ENCODE data around the gene OGA. TPM values are rescaled to one million over a fixed set of nuclear protein-coding genes. Genes with fewer than 3 reads are reported as not detected.

The OGA gene
- total and polyA plus RNA-seq, 2 donors (not counting 1 experiment from before 2014, with no cell fraction given), result 128 to 418 TPM

DNA sequence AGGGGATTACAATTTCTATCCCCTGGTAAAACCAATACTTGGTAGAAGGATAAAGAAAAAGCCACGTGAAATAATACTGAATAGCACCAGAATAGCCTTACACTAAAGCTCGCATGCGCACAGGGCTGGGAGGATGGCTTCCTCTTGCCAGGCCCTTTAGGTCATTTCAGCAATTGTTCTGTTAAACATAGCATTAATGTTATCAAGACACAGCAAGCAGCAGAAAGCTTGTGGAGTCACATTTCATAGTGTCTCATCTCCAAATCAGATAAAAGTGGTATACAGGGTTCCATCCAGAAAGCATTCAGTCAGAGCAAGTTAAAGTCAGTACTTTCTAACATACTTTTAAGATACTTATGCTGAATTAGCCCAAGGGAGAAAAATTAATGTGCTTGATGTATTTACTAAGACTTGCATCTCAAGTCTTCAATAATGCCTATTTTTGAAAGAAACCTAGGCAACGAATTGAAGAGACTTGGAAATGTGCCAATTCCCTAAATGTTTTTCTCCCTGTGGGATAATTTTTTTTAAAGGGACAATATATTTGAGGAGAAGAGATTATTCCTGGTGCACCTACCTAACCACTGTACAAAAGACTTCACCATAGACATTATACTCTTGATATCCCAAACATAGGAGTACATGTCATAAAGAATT, 20.7 kb downstream of the OGA start:
- Histone ChIP-seq H4K20me1 (ENCODE audit: control insufficient read depth, insufficient read depth, low read length, poor library complexity, severe bottlenecking) (peaks cover 99% of the 10 kb centered on the region), H3K4me3 (ENCODE audit: control extremely low read depth in 1 of 5, extremely low read depth in 1 of 5, insufficient read depth in 1 of 5, low read depth in 2 of 5, low read length in 4 of 5) (no peak overlapping the region), H3K36me3 (replicated peaks in 1 of 2; ENCODE audit: control extremely low read depth in 1 of 2, control insufficient read depth in 1 of 2, extremely low read depth in 1 of 2, insufficient read depth in 2 of 2, low read length in 1 of 2) (peaks cover 10 to 91% of the 10 kb centered on the region in 2 experiments), H3K9ac (ENCODE audit: low read length) (no peak overlapping the region), H3K9me3 (ENCODE audit: control extremely low read depth in 1 of 3, control insufficient read depth in 2 of 3, insufficient read depth in 1 of 3, low read length in 2 of 3) (no peaks in the 10 kb centered on the region), H3K27ac (ENCODE audit: low read length in 2 of 2) (no peak overlapping the region), H3K27me3 (replicated peaks in 1 of 4; ENCODE audit: control extremely low read depth in 1 of 4, control insufficient read depth in 3 of 4, insufficient read depth in 4 of 4, low read length in 3 of 4) (no peaks in the 10 kb centered on the region), H3K79me2 (ENCODE audit: control insufficient read depth, insufficient read depth, low read length) (peaks cover 67% of the 10 kb centered on the region), H3K4me2 (replicated peaks; ENCODE audit: low read depth, low read length, poor library complexity, severe bottlenecking) (no peak overlapping the region), H2AFZ (ENCODE audit: insufficient read depth, low read depth, low read length, poor library complexity, severe bottlenecking) (no peak overlapping the region), H3K4me1 (ENCODE audit: control insufficient read depth in 2 of 2, insufficient read depth in 2 of 2, low read length in 2 of 2) (no peaks in the 10 kb centered on the region)
- intact Hi-C loops (cut with micrococcal nuclease), result no loop called here
- 92% methylated on average over 2 of the region's 4 CpGs for WGBS (ENCODE audit: insufficient coverage)
- CTCF ChIA-PET, result interaction anchor here (5.7 kb wide), 1 partner anchor 15 kb away, joined by 35 read pairs; the partner anchor contains the start of gene NPM3
- Mint-ChIP-seq H3K4me1 (peaks cover 6% of the 10 kb centered on the region), H3K27me3 (no peaks in the 10 kb centered on the region), H3K27ac (no peak overlapping the region), H3K4me3 (no peak overlapping the region), H3K9me3 (ENCODE audit: insufficient read depth) (no peaks in the 10 kb centered on the region)
- POLR2A ChIA-PET, result interaction anchor here (0.7 kb wide), 1 partner anchor 1784 kb away, joined by 7 read pairs; no protein-coding TSS in a partner anchor
- ATAC-seq (ENCODE audit: low read depth), result no peak
- TF ChIP-seq, protein P1, sequence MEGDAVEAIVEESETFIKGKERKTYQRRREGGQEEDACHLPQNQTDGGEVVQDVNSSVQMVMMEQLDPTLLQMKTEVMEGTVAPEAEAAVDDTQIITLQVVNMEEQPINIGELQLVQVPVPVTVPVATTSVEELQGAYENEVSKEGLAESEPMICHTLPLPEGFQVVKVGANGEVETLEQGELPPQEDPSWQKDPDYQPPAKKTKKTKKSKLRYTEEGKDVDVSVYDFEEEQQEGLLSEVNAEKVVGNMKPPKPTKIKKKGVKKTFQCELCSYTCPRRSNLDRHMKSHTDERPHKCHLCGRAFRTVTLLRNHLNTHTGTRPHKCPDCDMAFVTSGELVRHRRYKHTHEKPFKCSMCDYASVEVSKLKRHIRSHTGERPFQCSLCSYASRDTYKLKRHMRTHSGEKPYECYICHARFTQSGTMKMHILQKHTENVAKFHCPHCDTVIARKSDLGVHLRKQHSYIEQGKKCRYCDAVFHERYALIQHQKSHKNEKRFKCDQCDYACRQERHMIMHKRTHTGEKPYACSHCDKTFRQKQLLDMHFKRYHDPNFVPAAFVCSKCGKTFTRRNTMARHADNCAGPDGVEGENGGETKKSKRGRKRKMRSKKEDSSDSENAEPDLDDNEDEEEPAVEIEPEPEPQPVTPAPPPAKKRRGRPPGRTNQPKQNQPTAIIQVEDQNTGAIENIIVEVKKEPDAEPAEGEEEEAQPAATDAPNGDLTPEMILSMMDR (IDR thresholded peaks at IDR 0.05), result no peak
- no peak for TF ChIP-seq EZH2 (IDR thresholded peaks at IDR 0.05; ENCODE audit: borderline replicate concordance, insufficient read depth, low read depth, low read length, poor library complexity, severe bottlenecking)
- no peak for DNase-seq

DNA sequence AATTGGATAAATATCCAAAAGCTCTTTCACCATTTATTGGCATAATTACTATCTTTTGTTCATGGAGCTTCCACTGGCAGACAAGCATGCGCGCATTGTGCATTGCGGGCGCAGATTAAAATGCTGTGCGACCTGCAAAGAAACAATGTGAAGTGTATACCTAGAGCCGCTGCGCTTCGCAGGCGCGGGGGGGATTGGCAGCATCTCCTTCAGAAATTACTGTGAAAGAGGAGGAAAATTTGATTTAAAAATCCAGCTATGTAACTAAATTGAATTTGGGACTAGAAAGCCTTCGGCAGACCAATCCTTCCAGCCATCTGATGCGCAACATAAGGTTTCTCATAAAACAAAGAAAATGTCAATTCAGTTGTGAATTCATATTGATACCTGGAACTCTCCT, 24.7 kb downstream of the OGA start:
- H3K9ac ChIP-seq (ENCODE audit: low read length), result no peak overlapping the region
- TF ChIP-seq, protein P1 (IDR thresholded peaks at IDR 0.05), result no peak
- TF ChIP-seq EZH2 (IDR thresholded peaks at IDR 0.05; ENCODE audit: borderline replicate concordance, insufficient read depth, low read depth, low read length, poor library complexity, severe bottlenecking), result no peak
- Mint-ChIP-seq H3K4me3 (no peak overlapping the region), H3K4me1 (no peaks in the 10 kb centered on the region), H3K27me3 (no peaks in the 10 kb centered on the region), H3K27ac (no peak overlapping the region), H3K9me3 (ENCODE audit: insufficient read depth) (no peaks in the 10 kb centered on the region)
- CTCF ChIA-PET, result interaction anchor here (0.6 kb wide), 1 partner anchor 10 kb away, joined by 3 read pairs; no protein-coding TSS in a partner anchor
- peaks cover 33% of the 10 kb centered on the region for H3K79me2 ChIP-seq (ENCODE audit: control insufficient read depth, insufficient read depth, low read length)
- no peak overlapping the region for H3K27ac ChIP-seq (ENCODE audit: low read length in 2 of 2)
- H3K4me2 ChIP-seq (replicated peaks; ENCODE audit: low read depth, low read length, poor library complexity, severe bottlenecking), result no peak overlapping the region
- H3K36me3 ChIP-seq (replicated peaks in 1 of 2; ENCODE audit: control extremely low read depth in 1 of 2, control insufficient read depth in 1 of 2, extremely low read depth in 1 of 2, insufficient read depth in 2 of 2, low read length in 1 of 2), result peaks cover 5 to 84% of the 10 kb centered on the region in 2 experiments
- intact Hi-C loops (cut with micrococcal nuclease), result no loop called here
- POLR2A ChIA-PET, result interaction anchor here (0.6 kb wide), 1 partner anchor 227 kb away, joined by 12 read pairs; no protein-coding TSS in a partner anchor
- H3K27me3 ChIP-seq (replicated peaks in 1 of 4; ENCODE audit: control extremely low read depth in 1 of 4, control insufficient read depth in 3 of 4, insufficient read depth in 4 of 4, low read length in 3 of 4), result no peaks in the 10 kb centered on the region
- peaks cover 83% of the 10 kb centered on the region for H4K20me1 ChIP-seq (ENCODE audit: control insufficient read depth, insufficient read depth, low read length, poor library complexity, severe bottlenecking)
- H3K9me3 ChIP-seq (ENCODE audit: control extremely low read depth in 1 of 3, control insufficient read depth in 2 of 3, insufficient read depth in 1 of 3, low read length in 2 of 3), result no peaks in the 10 kb centered on the region
- H3K4me1 ChIP-seq (ENCODE audit: control insufficient read depth in 2 of 2, insufficient read depth in 2 of 2, low read length in 2 of 2), result no peaks in the 10 kb centered on the region
- no peak overlapping the region for H3K4me3 ChIP-seq (ENCODE audit: control extremely low read depth in 1 of 5, extremely low read depth in 1 of 5, insufficient read depth in 1 of 5, low read depth in 2 of 5, low read length in 4 of 5)
- DNase-seq, result no peak
- no peak for ATAC-seq (ENCODE audit: low read depth)
- 99% methylated on average over 10 of the region's 12 CpGs for WGBS (ENCODE audit: insufficient coverage)
- H2AFZ ChIP-seq (ENCODE audit: insufficient read depth, low read depth, low read length, poor library complexity, severe bottlenecking), result no peak overlapping the region

Data from B cell (primary cell).